ENCODE data around the gene TTC7B. TPM values are rescaled to one million over a fixed set of nuclear protein-coding genes. Genes with fewer than 3 reads are reported as not detected.

TTC7B gene
- total and polyA plus RNA-seq, 2 experiments from 2014 or later = 7.9 to 28.6 TPM

GRCh38 chr14:90604356-90604755 is 211.9 kb downstream of the TTC7B start (continued):
- TF ChIP-seq STAT1 (IDR thresholded peaks at IDR 0.05; ENCODE audit: unreplicated experiment) = no peak
- TF ChIP-seq REST (IDR thresholded peaks at IDR 0.05; ENCODE audit: unreplicated experiment) = no peak
- TF ChIP-seq NANOG (IDR thresholded peaks at IDR 0.05; ENCODE audit: borderline replicate concordance) = no peak
- TF ChIP-seq JUNB (IDR thresholded peaks at IDR 0.05; ENCODE audit: unreplicated experiment) = no peak
- no peak for TF ChIP-seq ETS1 (IDR thresholded peaks at IDR 0.05)
- TF ChIP-seq CREB1 (CRISPR knock-in tag; IDR thresholded peaks at IDR 0.05; ENCODE audit: low read depth) = no peak
- no peak for TF ChIP-seq POLR2AphosphoS5 (IDR thresholded peaks at IDR 0.05; ENCODE audit: low read depth)
- TF ChIP-seq CTCF (conservative IDR thresholded peaks at IDR 0.05; ENCODE audit: low read depth in 2 of 2) = no peak

- Histone ChIP-seq H3F3A (replicated peaks; ENCODE audit: low read depth) (no peaks in the 10 kb centered on the region), H3K27me3 (ENCODE audit: insufficient read depth) (no peaks in the 10 kb centered on the region), H3K36me3 (ENCODE audit: insufficient read depth) (no peaks in the 10 kb centered on the region), H3K4me3 (no peak overlapping the region), H3K9me2 (ENCODE audit: insufficient read depth) (no peaks in the 10 kb centered on the region), H3K79me2 (replicated peaks; ENCODE audit: insufficient read depth) (no peaks in the 10 kb centered on the region), H3K27ac (ENCODE audit: low read depth) (no peak overlapping the region), H3K4me1 (ENCODE audit: insufficient read depth) (peaks cover 61% of the 10 kb centered on the region), H3K4me2 (peak overlapping the region; percentile 56; the same call in 1 of the 2 replicates), H4K20me1 (replicated peaks; ENCODE audit: insufficient read depth) (no peaks in the 10 kb centered on the region), H2AFZ (no peak overlapping the region)
- Mint-ChIP-seq H3K4me3 (no peak overlapping the region), H3K27me3 (ENCODE audit: insufficient read depth, low read depth, poor library complexity) (peaks cover 6% of the 10 kb centered on the region), H3K36me3 (ENCODE audit: low read depth) (no peaks in the 10 kb centered on the region), H3K4me1 (peaks cover 84% of the 10 kb centered on the region), H3K27ac (peak overlapping the region; percentile 72), H3K9me3 (no peaks in the 10 kb centered on the region)
- ATAC-seq (no peak), DNase-seq (ENCODE audit: low spot score) (no peak)
- no peak for TF ChIP-seq EZH2phosphoT487 (IDR thresholded peaks at IDR 0.05; ENCODE audit: unreplicated experiment)
- no peak for TF ChIP-seq ETS1 (IDR thresholded peaks at IDR 0.05)
- no peak for TF ChIP-seq NANOG (IDR thresholded peaks at IDR 0.05; ENCODE audit: borderline replicate concordance)
- TF ChIP-seq EZH2 (IDR thresholded peaks at IDR 0.05; ENCODE audit: low read depth, unreplicated experiment) = no peak
- TF ChIP-seq CREB1 (CRISPR knock-in tag; IDR thresholded peaks at IDR 0.05; ENCODE audit: low read depth) = no peak
- no peak for TF ChIP-seq ZNF331 (CRISPR knock-in tag; IDR thresholded peaks at IDR 0.05; ENCODE audit: low read depth)
- TF ChIP-seq POLR2AphosphoS5 (IDR thresholded peaks at IDR 0.05; ENCODE audit: low read depth) = no peak
- no peak for TF ChIP-seq STAT1 (IDR thresholded peaks at IDR 0.05; ENCODE audit: unreplicated experiment)
- no peak for TF ChIP-seq REST (IDR thresholded peaks at IDR 0.05; ENCODE audit: unreplicated experiment)
Observed at GRCh38 chr14:90603841-90604240, 212.4 kb downstream of the TTC7B start.

Data from GM23338 (cell line).